H1 (cell line): Measurements from ENCODE around the gene PAX8. TPM values are rescaled to one million over a fixed set of nuclear protein-coding genes. Genes with fewer than 3 reads are reported as not detected.

ENCODE experiments used
- CTCF ChIA-PET: fragments of 300-600 bp; sonication (Branson Sonifier 250); formaldehyde crosslinking; loops from one replicate; lab custom pipeline; 2021; ENCODE audit not compliant: partially characterized antibody; lab: Charles Lee
- POLR2A ChIA-PET: fragments of 300-600 bp; sonication (Branson Sonifier 250); formaldehyde crosslinking; loops from one replicate; lab custom pipeline; 2021; ENCODE audit warnings: inconsistent platforms; ENCODE audit not compliant: partially characterized antibody; lab: Charles Lee
- DNase-seq, 2 experiments: peaks; one replicate each; pipeline versions ENCODE4 v3.0.0 to v3.0.0-alpha.2; 2010 to 2022; ENCODE audit warnings: low spot score in 2 of 2, low read depth in 1 of 2, mixed read lengths in 1 of 2
- FAIRE-seq: peaks from 2 replicates; lab custom pipeline; 2011; peaks lifted over from hg19 to GRCh38; lab: Jason Lieb, UNC
- H2AFZ ChIP-seq: 2 replicates; pipeline ENCODE4 v1.8.1; 2012; ENCODE audit warnings: low read length, inconsistent platforms
- H2AK5ac ChIP-seq: 2 replicates; pipeline ENCODE4 v1.6.1; 2013; ENCODE audit warnings: low read depth, low read length
- H2BK120ac ChIP-seq: replicated peaks from 2 replicates; pipeline ENCODE3; 2013; ENCODE audit warnings: low read depth, low read length, inconsistent platforms
- H2BK12ac ChIP-seq: 2 replicates; pipeline ENCODE4 v1.6.1; 2013; ENCODE audit warnings: low read depth, low read length
- H2BK15ac ChIP-seq: 2 replicates; pipeline ENCODE4 v1.6.1; 2013; ENCODE audit warnings: low read length
- H2BK20ac ChIP-seq: 2 replicates; pipeline ENCODE4 v1.6.1; 2013; ENCODE audit warnings: low read length
- H2BK5ac ChIP-seq: 2 replicates; pipeline ENCODE4 v1.6.1; 2013; ENCODE audit warnings: low read depth, low read length
- H3K14ac ChIP-seq: 2 replicates; pipeline ENCODE4 v1.6.1; 2013; ENCODE audit warnings: inconsistent platforms; ENCODE audit not compliant: insufficient read length
- H3K18ac ChIP-seq: 2 replicates; pipeline ENCODE4 v1.6.1; 2013; ENCODE audit warnings: low read length; ENCODE audit errors: extremely low read depth
- H3K23ac ChIP-seq: 2 replicates; pipeline ENCODE4 v1.6.1; 2013; ENCODE audit warnings: inconsistent platforms; ENCODE audit not compliant: insufficient read length
- H3K23me2 ChIP-seq: 2 replicates; pipeline ENCODE4 v1.6.1; 2013; ENCODE audit warnings: low read depth, low read length
- H3K27ac ChIP-seq: 2 replicates; pipeline ENCODE4 v1.6.1; 2011; ENCODE audit warnings: low read depth, low read length, inconsistent platforms
- H3K27me3 ChIP-seq, 4 experiments: replicated peaks in 1 of 4; 1 replicate in 1 of 4; 2 replicates in 3 of 4; pipeline versions ENCODE4 v1.6.1 to v1.8.1; 2011 to 2013; ENCODE audit warnings: low read length in 3 of 4, mild to moderate bottlenecking in 3 of 4, inconsistent platforms in 2 of 4, mixed read lengths in 2 of 4, moderate library complexity in 1 of 4; ENCODE audit not compliant: control insufficient read depth in 3 of 4, insufficient read depth in 3 of 4; ENCODE audit errors: extremely low read depth in 1 of 4
- H3K36me3 ChIP-seq, 4 experiments: 2 replicates each; pipeline versions ENCODE4 v1.6.1 to v1.8.1; 2011 to 2013; ENCODE audit warnings: mild to moderate bottlenecking in 4 of 4, low read length in 3 of 4, moderate library complexity in 2 of 4, control low read depth in 1 of 4, inconsistent platforms in 1 of 4; ENCODE audit not compliant: insufficient read depth in 4 of 4, control insufficient read depth in 2 of 4
- H3K4ac ChIP-seq: replicated peaks from 2 replicates; pipeline ENCODE3; 2013; ENCODE audit warnings: low read length, low read depth, mixed read lengths, inconsistent platforms; ENCODE audit not compliant: insufficient read length
- H3K4me1 ChIP-seq, 4 experiments: replicated peaks in 1 of 4; 1 replicate in 1 of 4; 2 replicates in 3 of 4; pipeline versions ENCODE4 v1.6.1 to v1.8.1; 2011 to 2013; ENCODE audit warnings: low read length in 3 of 4, inconsistent platforms in 2 of 4, mixed read lengths in 1 of 4; ENCODE audit not compliant: insufficient read depth in 4 of 4, control insufficient read depth in 3 of 4
- H3K4me2 ChIP-seq, 2 experiments: 2 replicates each; pipeline versions ENCODE4 v1.6.1 to v1.8.1; 2011 to 2013; ENCODE audit warnings: low read depth in 2 of 2, low read length in 2 of 2, control low read depth in 1 of 2, inconsistent platforms in 1 of 2, mild to moderate bottlenecking in 1 of 2; ENCODE audit not compliant: insufficient read depth in 1 of 2
- H3K4me3 ChIP-seq, 4 experiments: fragments of 200-600, 300-600 bp in 1 of 4; sonication (generic), shearing (Covaris generic), sonication (Bioruptor Twin) in 1 of 4; 2 replicates each; pipeline versions ENCODE4 v1.5.1 to v1.8.1; 2011 to 2016; ENCODE audit warnings: low read length in 4 of 4, low read depth in 3 of 4, control low read depth in 2 of 4, inconsistent platforms in 2 of 4, mild to moderate bottlenecking in 2 of 4, mixed read lengths in 1 of 4, moderate library complexity in 1 of 4; ENCODE audit not compliant: insufficient read depth in 2 of 4; ENCODE audit errors: extremely low read depth in 1 of 4
- H3K56ac ChIP-seq: replicated peaks from 2 replicates; pipeline ENCODE3; 2013; ENCODE audit warnings: low read depth, mild to moderate bottlenecking, mixed read lengths, low read length, inconsistent platforms; ENCODE audit not compliant: insufficient read length
- H3K79me1 ChIP-seq: 2 replicates; pipeline ENCODE4 v1.6.1; 2013; ENCODE audit warnings: low read depth, low read length, control low read depth
- H3K79me2 ChIP-seq, 2 experiments: 2 replicates each; pipeline versions ENCODE4 v1.6.1 to v1.8.1; 2012 to 2013; ENCODE audit warnings: low read length in 2 of 2, mild to moderate bottlenecking in 2 of 2, inconsistent platforms in 1 of 2; ENCODE audit not compliant: insufficient read depth in 2 of 2, control insufficient read depth in 1 of 2
- H3K9ac ChIP-seq, 4 experiments: replicated peaks in 1 of 4; 1 replicate in 1 of 4; 2 replicates in 3 of 4; pipeline versions ENCODE4 v1.6.1 to v1.8.1; 2011 to 2013; ENCODE audit warnings: low read depth in 3 of 4, low read length in 3 of 4, control low read depth in 2 of 4, mild to moderate bottlenecking in 2 of 4, moderate library complexity in 2 of 4, inconsistent platforms in 1 of 4; ENCODE audit errors: extremely low read depth in 1 of 4
- H3K9me3 ChIP-seq, 2 experiments: 2 replicates each; pipeline versions ENCODE4 v1.6.1 to v1.8.1; 2012 to 2013; ENCODE audit warnings: mild to moderate bottlenecking in 2 of 2, moderate library complexity in 2 of 2, control low read depth in 1 of 2, inconsistent platforms in 1 of 2, low read depth in 1 of 2, low read length in 1 of 2, mixed read lengths in 1 of 2; ENCODE audit not compliant: insufficient read depth in 2 of 2
- H4K20me1 ChIP-seq, 2 experiments: replicated peaks in 1 of 2; 2 replicates each; pipeline versions ENCODE3 to v1.8.1; 2011 to 2013; ENCODE audit warnings: inconsistent platforms in 2 of 2, low read length in 2 of 2, mild to moderate bottlenecking in 1 of 2; ENCODE audit not compliant: insufficient read depth in 2 of 2, control insufficient read depth in 1 of 2
- H4K5ac ChIP-seq: 2 replicates; pipeline ENCODE4 v1.6.1; 2013; ENCODE audit warnings: low read length, low read depth, mixed read lengths, inconsistent platforms; ENCODE audit not compliant: insufficient read length
- H4K8ac ChIP-seq: 2 replicates; pipeline ENCODE4 v1.8.0; 2013; ENCODE audit warnings: mild to moderate bottlenecking, moderate library complexity, low read length, inconsistent platforms; ENCODE audit not compliant: insufficient read depth; ENCODE audit errors: extremely low read depth
- H4K91ac ChIP-seq: replicated peaks from 2 replicates; pipeline ENCODE3; 2013; ENCODE audit warnings: low read length, mixed read lengths, inconsistent platforms; ENCODE audit not compliant: insufficient read length
- MAFK ChIP-seq: IDR thresholded peaks from 2 replicates; pipeline ENCODE4 v1.6.1; 2012; ENCODE audit warnings: low read depth, mild to moderate bottlenecking, improper control_type of control experiment, low read length
- NRF1 ChIP-seq: IDR thresholded peaks from 2 replicates; pipeline ENCODE4 v1.6.1; 2011; ENCODE audit warnings: mild to moderate bottlenecking, low read depth, low read length, improper control_type of control experiment
- WGBS, 2 experiments: shearing (Covaris generic) in 1 of 2; methylation state at CpG; one replicate each; pipeline versions ENCODE4 v1.1.6 to v1.1.7; 2013 to 2015; ENCODE audit warnings: low lambda C conversion rate in 2 of 2, mixed read lengths in 2 of 2, inconsistent platforms in 1 of 2, low coverage in 1 of 2, missing lambda C conversion rate in 1 of 2; ENCODE audit not compliant: insufficient replicate concordance in 2 of 2, insufficient coverage in 1 of 2, insufficient read length in 1 of 2; ENCODE audit errors: extremely low coverage in 1 of 2, missing lambda C conversion rate in 1 of 2; 5-methylcytosine and 5-hydroxymethylcytosine counted together
- polyA plus RNA-seq, 7 experiments: library from polyadenylated mRNA; depleted of rRNA in 3 of 7; stranded (reverse) in 5 of 7; unstranded in 2 of 7; fragments of >200 nt in 5 of 7; fragments of 200-250 nt in 2 of 7; gene quantifications; 1 replicate in 5 of 7; 2 replicates in 1 of 7; 4 replicates in 1 of 7; pipeline versions ENCODE4 v1.2.1 to v1.2.3, GENCODE V29; 2011 to 2013; ENCODE audit warnings: missing spikeins in 2 of 7, mixed read lengths in 2 of 7
- total RNA-seq: library from RNA; stranded (reverse); fragmentation: NEBNext Ultra II Directional; extraction: Animal tissue kit (Norgen Biotek cat#: 25700); gene quantifications from 2 replicates; pipeline ENCODE4 v1.2.1, GENCODE V29; 2021

PAX8 gene
- total and polyA plus RNA-seq, 2 of the 8 experiments (the other 6 are each of a cell fraction or from before 2014, with no cell fraction given), result 0.02 TPM; not detected in 1

DNA sequence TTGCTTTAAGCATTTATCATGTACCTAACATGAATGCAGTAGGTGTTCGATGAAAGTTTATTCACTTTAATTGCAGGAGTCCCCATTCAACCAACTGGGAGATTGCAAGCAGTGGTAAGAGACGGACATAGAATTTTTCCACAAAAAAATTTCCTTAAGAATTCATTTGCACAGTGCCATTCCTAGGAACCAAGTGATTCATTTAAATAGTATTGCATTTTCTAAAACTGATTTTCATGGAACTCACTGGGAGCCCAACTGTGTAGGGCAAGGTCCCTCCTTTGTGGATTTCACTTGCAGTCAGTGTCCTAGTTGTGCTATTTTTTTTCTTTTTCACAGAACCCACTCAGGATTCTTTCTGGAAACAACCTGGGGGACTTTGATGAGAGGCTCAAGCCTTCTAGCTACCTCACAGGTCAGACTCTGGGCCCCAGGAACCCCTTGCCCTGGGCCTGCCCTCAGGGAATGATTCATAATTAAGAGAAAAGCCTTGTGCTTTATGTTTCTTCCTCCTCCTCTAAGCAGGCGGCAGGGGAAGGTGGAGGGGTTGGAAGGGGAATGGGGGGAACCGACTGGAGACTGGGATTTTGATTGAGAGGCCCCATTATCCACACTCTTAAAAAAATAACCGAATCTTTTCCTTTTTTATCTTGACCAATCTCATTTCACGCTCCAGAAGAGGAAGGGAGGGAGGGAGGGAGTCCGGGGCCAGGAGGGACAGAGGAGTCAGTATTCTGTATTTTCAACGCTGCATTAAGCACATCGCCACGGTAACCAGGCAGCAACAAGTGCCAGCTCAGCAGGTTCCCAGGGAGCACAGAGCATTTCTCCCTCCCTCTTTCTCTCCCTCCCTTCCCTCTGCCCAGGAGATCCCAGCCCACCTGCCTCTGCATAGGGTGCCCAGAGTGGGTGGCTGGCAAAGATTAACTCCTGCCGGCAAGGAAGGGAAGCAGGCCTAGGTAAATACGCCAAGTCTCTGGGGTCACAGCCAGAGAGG, 53.2 kb downstream of the PAX8 start:
- Histone ChIP-seq H2BK12ac (no peak overlapping the region), H4K5ac (no peak overlapping the region), H2BK5ac (no peak overlapping the region), H4K91ac (no peak overlapping the region), H3K4ac (no peak overlapping the region), H3K56ac (no peak overlapping the region), H3K9me3 (no peaks in the 10 kb centered on the region), H3K23ac (no peak overlapping the region), H3K79me1 (no peaks in the 10 kb centered on the region), H3K4me3 (no peak overlapping the region; a peak in 1 of 8 replicates), H3K27me3 (no peaks in the 10 kb centered on the region), H3K36me3 (no peaks in the 10 kb centered on the region), H3K4me2 (peak overlapping the region; percentile 1 to 36; a peak in 1 of 4 replicates), H4K20me1 (no peaks in the 10 kb centered on the region), H3K14ac (no peak overlapping the region), H3K23me2 (no peaks in the 10 kb centered on the region; the same call in 1 of the 2 replicates), H3K79me2 (no peaks in the 10 kb centered on the region), H4K8ac (no peak overlapping the region), H2BK15ac (no peak overlapping the region), H2BK120ac (no peak overlapping the region), H3K4me1 (peaks cover 0 to 6% (median 3%) of the 10 kb centered on the region in 4 experiments; a peak in 4 of 7 replicates), H3K18ac (no peak overlapping the region), H3K9ac (no peak overlapping the region; a peak in 1 of 7 replicates), H2AFZ (peak overlapping the region; percentile 64; the same call in 1 of the 2 replicates), H3K27ac (no peak overlapping the region), H2BK20ac (no peak overlapping the region), H2AK5ac (no peak overlapping the region)
- no peak for FAIRE-seq
- WGBS, 2 experiments, result 72% methylated on average over 7 of the region's 12 CpGs; no CpG with 5 or more reads in 1 of the 2 experiments
- TF ChIP-seq NRF1, result no peak
- peak; percentile 57; the same call in 1 of the 2 replicates for TF ChIP-seq MAFK
- ChIA-PET CTCF (interaction anchor here (0.8 to 4.2 kb wide), 4 partner anchors 21 to 52 kb away, joined by 3 to 22 read pairs (median 4); no protein-coding TSS in a partner anchor), POLR2A (no interaction called here)
- DNase-seq, result no peak
